ENCODE data around the gene SENP7.

Gene SENP7

GRCh38 chr3:101478980-101479379 lies 34.0 kb downstream of the SENP7 start:
- TF ChIP-seq CTCF (IDR thresholded peaks at IDR 0.05) = no peak

GRCh38 chr3:101466465-101467309 lies 46.3 kb downstream of the SENP7 start:
- TF ChIP-seq CTCF (IDR thresholded peaks at IDR 0.05) = no peak

- TF ChIP-seq CTCF (IDR thresholded peaks at IDR 0.05) = no peak
Observed at GRCh38 chr3:101464235-101464634, 48.8 kb downstream of the SENP7 start.

GRCh38 chr3:101461451-101461850 lies 51.6 kb downstream of the SENP7 start:
- no peak for TF ChIP-seq CTCF (IDR thresholded peaks at IDR 0.05)

GRCh38 chr3:101458387-101458786 lies 54.6 kb downstream of the SENP7 start:
- no peak for TF ChIP-seq CTCF (IDR thresholded peaks at IDR 0.05)

GRCh38 chr3:101454629-101455028 lies 58.4 kb downstream of the SENP7 start:
- TF ChIP-seq CTCF (IDR thresholded peaks at IDR 0.05) = no peak

- no peak for TF ChIP-seq CTCF (IDR thresholded peaks at IDR 0.05)
Observed at GRCh38 chr3:101453961-101454360, 59.1 kb downstream of the SENP7 start.
